ENCODE data around the gene ALDH9A1.
"Not testable (repeated sequence)": the region's sequence is repeated elsewhere in the genome, so short reads cannot be mapped to it uniquely, and the experiment has no call there.

Gene ALDH9A1

GRCh38 chr1:165707984-165708706, 9.8 kb upstream of the ALDH9A1 start:
- no peaks in the 10 kb centered on the region for H3K4me1 ChIP-seq (ENCODE audit: control insufficient read depth, low read length)
- H3K79me2 ChIP-seq (ENCODE audit: control insufficient read depth, low read length) = no peaks in the 10 kb centered on the region
- no peaks in the 10 kb centered on the region for H3K9me3 ChIP-seq (ENCODE audit: control insufficient read depth, insufficient read depth, low read length)
- no peaks in the 10 kb centered on the region for H3F3A ChIP-seq (ENCODE audit: control insufficient read depth, insufficient read depth)
- no peak overlapping the region for H3K27ac ChIP-seq (ENCODE audit: low read depth, low read length)
- H4K20me1 ChIP-seq (ENCODE audit: control insufficient read depth, insufficient read depth, low read depth, low read length) = no peaks in the 10 kb centered on the region
- peaks cover 32% of the 10 kb centered on the region for H3K27me3 ChIP-seq (ENCODE audit: control insufficient read depth, low read length)
- H3K36me3 ChIP-seq (ENCODE audit: control insufficient read depth, low read length) = no peaks in the 10 kb centered on the region
- no peak overlapping the region for H3K4me3 ChIP-seq (ENCODE audit: low read length)
- TF ChIP-seq EZH2phosphoT487 (IDR thresholded peaks at IDR 0.05; ENCODE audit: borderline replicate concordance, low read length) (no peak), CTCF (IDR thresholded peaks at IDR 0.05; ENCODE audit: low read depth, low read length, poor library complexity, severe bottlenecking) (no peak)
- no peaks in the 10 kb centered on the region for H3K9me2 ChIP-seq (replicated peaks; ENCODE audit: control insufficient read depth, low read length)
- H3K4me2 ChIP-seq (ENCODE audit: low read length) = no peak overlapping the region

- TF ChIP-seq CTCF (IDR thresholded peaks at IDR 0.05; ENCODE audit: low read depth, low read length, poor library complexity, severe bottlenecking) = no peak
- TF ChIP-seq EZH2phosphoT487 (IDR thresholded peaks at IDR 0.05; ENCODE audit: borderline replicate concordance, low read length) = no peak
- Histone ChIP-seq H3K36me3 (ENCODE audit: control insufficient read depth, low read length) (no peaks in the 10 kb centered on the region), H3K9me2 (replicated peaks; ENCODE audit: control insufficient read depth, low read length) (no peaks in the 10 kb centered on the region), H3K4me3 (ENCODE audit: low read length) (no peak overlapping the region), H3K4me2 (ENCODE audit: low read length) (no peak overlapping the region), H3F3A (ENCODE audit: control insufficient read depth, insufficient read depth) (peaks cover 3% of the 10 kb centered on the region; the same call in 1 of the 2 replicates), H3K27me3 (ENCODE audit: control insufficient read depth, low read length) (peaks cover 27% of the 10 kb centered on the region), H3K79me2 (ENCODE audit: control insufficient read depth, low read length) (no peaks in the 10 kb centered on the region), H3K4me1 (ENCODE audit: control insufficient read depth, low read length) (peaks cover 12% of the 10 kb centered on the region), H3K27ac (ENCODE audit: low read depth, low read length) (no peak overlapping the region), H3K9me3 (ENCODE audit: control insufficient read depth, insufficient read depth, low read length) (no peaks in the 10 kb centered on the region), H4K20me1 (ENCODE audit: control insufficient read depth, insufficient read depth, low read depth, low read length) (no peaks in the 10 kb centered on the region)
Observed at GRCh38 chr1:165703648-165704047, 5.3 kb upstream of the ALDH9A1 start.

- H3K9me3 ChIP-seq (ENCODE audit: control insufficient read depth, insufficient read depth, low read length); H3K9me2 ChIP-seq (replicated peaks; ENCODE audit: control insufficient read depth, low read length); H3K4me3 ChIP-seq (ENCODE audit: low read length); H3K4me2 ChIP-seq (ENCODE audit: low read length); H3K27ac ChIP-seq (ENCODE audit: low read depth, low read length); H3F3A ChIP-seq (ENCODE audit: control insufficient read depth, insufficient read depth); H4K20me1 ChIP-seq (ENCODE audit: control insufficient read depth, insufficient read depth, low read depth, low read length); H3K36me3 ChIP-seq (ENCODE audit: control insufficient read depth, low read length): not testable (repeated sequence)
- Histone ChIP-seq H3K4me1 (ENCODE audit: control insufficient read depth, low read length) (peaks cover 20% of the 10 kb centered on the region), H3K79me2 (ENCODE audit: control insufficient read depth, low read length) (peaks cover 11% of the 10 kb centered on the region), H3K27me3 (ENCODE audit: control insufficient read depth, low read length) (peaks cover 19% of the 10 kb centered on the region)
Observed at GRCh38 chr1:165701922-165702321, 3.6 kb upstream of the ALDH9A1 start.

GRCh38 chr1:165699577-165699976, 1.2 kb upstream of the ALDH9A1 start:
- Histone ChIP-seq H3K27ac (ENCODE audit: low read depth, low read length) (no peak overlapping the region), H3K79me2 (ENCODE audit: control insufficient read depth, low read length) (peaks cover 25% of the 10 kb centered on the region), H3F3A (ENCODE audit: control insufficient read depth, insufficient read depth) (peaks cover 8% of the 10 kb centered on the region; the same call in 1 of the 2 replicates), H3K4me2 (ENCODE audit: low read length) (no peak overlapping the region), H3K4me3 (ENCODE audit: low read length) (no peak overlapping the region), H3K9me2 (replicated peaks; ENCODE audit: control insufficient read depth, low read length) (no peaks in the 10 kb centered on the region), H3K4me1 (ENCODE audit: control insufficient read depth, low read length) (peaks cover 27% of the 10 kb centered on the region), H3K9me3 (ENCODE audit: control insufficient read depth, insufficient read depth, low read length) (no peaks in the 10 kb centered on the region), H3K27me3 (ENCODE audit: control insufficient read depth, low read length) (peaks cover 8% of the 10 kb centered on the region), H3K36me3 (ENCODE audit: control insufficient read depth, low read length) (peaks cover 3% of the 10 kb centered on the region; the same call in 1 of the 2 replicates), H4K20me1 (ENCODE audit: control insufficient read depth, insufficient read depth, low read depth, low read length) (no peaks in the 10 kb centered on the region; the same call in 1 of the 2 replicates)
- no peak for TF ChIP-seq EZH2phosphoT487 (IDR thresholded peaks at IDR 0.05; ENCODE audit: borderline replicate concordance, low read length)
- TF ChIP-seq CTCF (IDR thresholded peaks at IDR 0.05; ENCODE audit: low read depth, low read length, poor library complexity, severe bottlenecking) = no peak

All from DOHH2 (cell line).